ENCODE results near the gene STX18. TPM values are rescaled to one million over a fixed set of nuclear protein-coding genes. Genes with fewer than 3 reads are reported as not detected.

Gene STX18
- 17.6 to 22.2 TPM (median 21.0 TPM) in 5 replicates for total RNA-seq (2022; extraction: Qiagen RNA extraction; ENCODE audit: low read depth)

GRCh38 chr4:4541661-4542570, at the start of gene STX18:
STX18 (minus strand) TSS chr4:4542048; CDS start chr4:4541964, 84 bp downstream.

GRCh38 chr4:4386736-4387392, 155.0 kb downstream of the STX18 start, which contains the start of gene NSG1:
NSG1 (plus strand) TSS chr4:4387102; CDS start chr4:4387630, 528 bp downstream.

Other genes with a start within 250 kb of the STX18 start
- 0.60 to 0.98 TPM (median 0.90 TPM) in 5 replicates for gene NSG1, start 154.9 kb downstream of the STX18 start, total RNA-seq (2022; extraction: Qiagen RNA extraction; ENCODE audit: low read depth)

Measured in A549 treated with CpdA at 1 μM for 4 hours (cell line).